MM.1S (cell line): ENCODE results near the gene RTP5.

ENCODE experiments used
- DNase-seq: peaks from one replicate; pipeline ENCODE4 v3.0.0-alpha.2; 2015
- H2AFZ ChIP-seq: fragments of 300-600 bp; sonication (generic); 2 replicates; pipeline ENCODE4 v1.6.0; 2016; ENCODE audit warnings: antibody characterized with exemption, low read length
- H3F3A ChIP-seq: fragments of 300-600 bp; sonication (generic); 2 replicates; pipeline ENCODE4 v1.6.1; 2016; ENCODE audit warnings: mild to moderate bottlenecking, antibody characterized with exemption, low read length, moderate library complexity, mixed read lengths; ENCODE audit not compliant: insufficient read depth
- H3K27ac ChIP-seq: fragments of 300-600 bp; sonication (generic); 2 replicates; pipeline ENCODE4 v1.5.1; 2016; ENCODE audit warnings: mild to moderate bottlenecking, low read length
- H3K27me3 ChIP-seq: fragments of 300-600 bp; sonication (generic); replicated peaks from 2 replicates; pipeline ENCODE4 v1.6.0; 2016; ENCODE audit warnings: low read length; ENCODE audit not compliant: insufficient read depth
- H3K36me3 ChIP-seq: fragments of 300-600 bp; sonication (generic); replicated peaks from 2 replicates; pipeline ENCODE4 v1.6.1; 2016; ENCODE audit warnings: mild to moderate bottlenecking, low read length, mixed read lengths; ENCODE audit not compliant: insufficient read depth
- H3K4me1 ChIP-seq: fragments of 300-600 bp; sonication (generic); 2 replicates; pipeline ENCODE4 v1.6.1; 2016; ENCODE audit warnings: low read length, mixed read lengths
- H3K4me2 ChIP-seq: fragments of 300-600 bp; sonication (generic); 2 replicates; pipeline ENCODE4 v1.6.0; 2016; ENCODE audit warnings: low read depth, low read length
- H3K4me3 ChIP-seq: fragments of 300-600 bp; sonication (generic); 2 replicates; pipeline ENCODE4 v1.5.1; 2016; ENCODE audit warnings: low read length, mixed read lengths
- H3K79me2 ChIP-seq: fragments of 300-600 bp; sonication (generic); 2 replicates; pipeline ENCODE4 v1.6.1; 2016; ENCODE audit warnings: mixed run types, low read length, mixed read lengths
- H3K9ac ChIP-seq: fragments of 300-600 bp; sonication (generic); 2 replicates; pipeline ENCODE4 v1.6.1; 2016; ENCODE audit warnings: low read length, mixed read lengths
- H3K9me2 ChIP-seq: fragments of 300-600 bp; sonication (generic); replicated peaks from 2 replicates; pipeline ENCODE4 v1.6.1; 2016; ENCODE audit warnings: mild to moderate bottlenecking, low read length, mixed read lengths; ENCODE audit not compliant: insufficient read depth
- H3K9me3 ChIP-seq: fragments of 300-600 bp; sonication (generic); replicated peaks from 2 replicates; pipeline ENCODE4 v1.6.1; 2016; ENCODE audit warnings: mild to moderate bottlenecking, low read length, mixed read lengths; ENCODE audit not compliant: insufficient read depth
- H4K20me1 ChIP-seq: fragments of 300-600 bp; sonication (generic); 2 replicates; pipeline ENCODE4 v1.6.1; 2016; ENCODE audit warnings: mild to moderate bottlenecking, low read length, moderate library complexity, mixed read lengths; ENCODE audit not compliant: insufficient read depth
- EZH2 ChIP-seq: fragments of 300-600 bp; sonication (generic); optimal IDR thresholded peaks from 2 replicates; pipeline ENCODE3; 2017; ENCODE audit warnings: low read depth, mild to moderate bottlenecking, antibody characterized with exemption, low read length, mixed read lengths
- EZH2phosphoT487 ChIP-seq: fragments of 300-600 bp; sonication (generic); IDR thresholded peaks from 2 replicates; pipeline ENCODE4 v1.6.1; 2018; ENCODE audit warnings: antibody characterized with exemption, low read length
- TF ChIP-seq, protein P1 (sequence below): fragments of 300-600 bp; sonication (generic); IDR thresholded peaks from 2 replicates; pipeline ENCODE4 v1.5.1; 2016; ENCODE audit warnings: antibody characterized with exemption, low read length, mixed read lengths

Gene RTP5

DNA sequence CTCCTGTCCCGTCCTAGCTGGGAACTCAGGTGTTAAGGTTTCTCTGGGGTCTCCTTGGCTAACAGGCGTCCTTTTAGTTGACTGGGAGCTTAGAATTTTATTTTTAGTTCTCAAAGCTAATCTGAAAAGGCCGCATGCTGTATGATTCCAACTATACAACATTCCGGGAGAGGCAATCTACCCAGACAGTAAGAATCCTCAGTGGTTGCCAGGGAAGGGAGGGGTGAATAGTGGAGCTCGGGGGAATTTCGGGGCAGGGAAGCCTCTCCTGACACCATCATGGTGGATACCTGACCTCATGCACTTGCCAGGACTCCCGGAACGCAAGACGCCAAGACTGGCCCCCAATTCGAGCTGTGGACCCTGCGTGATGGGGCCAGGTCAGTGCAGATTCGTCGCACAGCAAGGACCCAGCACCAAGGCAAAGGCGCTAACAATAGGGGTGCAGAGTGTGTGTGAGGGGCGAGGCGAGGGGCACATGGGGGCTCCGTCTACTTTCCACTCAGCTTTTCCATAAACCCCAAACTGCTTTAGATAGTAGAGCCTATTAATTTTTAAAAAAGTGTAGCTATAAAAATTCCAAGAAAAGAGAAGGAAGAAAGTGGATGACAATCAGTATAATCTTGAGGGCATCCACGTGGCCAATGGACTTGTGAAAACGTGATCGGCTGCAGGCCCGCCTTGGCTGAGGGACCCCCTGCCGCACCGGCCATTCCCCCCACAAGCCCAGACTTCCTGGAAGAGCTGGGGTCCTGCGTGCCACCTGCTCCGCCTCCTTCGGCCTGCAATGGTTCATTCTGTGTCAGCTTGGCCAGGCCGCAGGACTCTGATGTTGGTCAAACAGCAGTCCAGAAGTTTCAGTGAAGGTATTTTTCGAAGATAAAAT lies 28.1 kb upstream of the RTP5 start:
- DNase-seq: no peak
- Histone ChIP-seq H4K20me1 (no peaks in the 10 kb centered on the region), H3K27ac (no peak overlapping the region), H3K9me2 (no peaks in the 10 kb centered on the region), H3K36me3 (no peaks in the 10 kb centered on the region), H3F3A (0 out of 2 replicates have a peak, but pooled peaks cover 4% of the 10 kb centered on the region), H3K4me2 (no peak overlapping the region), H3K79me2 (no peaks in the 10 kb centered on the region), H3K9ac (no peak overlapping the region), H2AFZ (no peak overlapping the region), H3K9me3 (no peaks in the 10 kb centered on the region), H3K27me3 (peaks cover 42% of the 10 kb centered on the region), H3K4me3 (no peak overlapping the region), H3K4me1 (no peaks in the 10 kb centered on the region)
- TF ChIP-seq EZH2phosphoT487 (no peak), EZH2 (no peak)
- TF ChIP-seq, protein P1, sequence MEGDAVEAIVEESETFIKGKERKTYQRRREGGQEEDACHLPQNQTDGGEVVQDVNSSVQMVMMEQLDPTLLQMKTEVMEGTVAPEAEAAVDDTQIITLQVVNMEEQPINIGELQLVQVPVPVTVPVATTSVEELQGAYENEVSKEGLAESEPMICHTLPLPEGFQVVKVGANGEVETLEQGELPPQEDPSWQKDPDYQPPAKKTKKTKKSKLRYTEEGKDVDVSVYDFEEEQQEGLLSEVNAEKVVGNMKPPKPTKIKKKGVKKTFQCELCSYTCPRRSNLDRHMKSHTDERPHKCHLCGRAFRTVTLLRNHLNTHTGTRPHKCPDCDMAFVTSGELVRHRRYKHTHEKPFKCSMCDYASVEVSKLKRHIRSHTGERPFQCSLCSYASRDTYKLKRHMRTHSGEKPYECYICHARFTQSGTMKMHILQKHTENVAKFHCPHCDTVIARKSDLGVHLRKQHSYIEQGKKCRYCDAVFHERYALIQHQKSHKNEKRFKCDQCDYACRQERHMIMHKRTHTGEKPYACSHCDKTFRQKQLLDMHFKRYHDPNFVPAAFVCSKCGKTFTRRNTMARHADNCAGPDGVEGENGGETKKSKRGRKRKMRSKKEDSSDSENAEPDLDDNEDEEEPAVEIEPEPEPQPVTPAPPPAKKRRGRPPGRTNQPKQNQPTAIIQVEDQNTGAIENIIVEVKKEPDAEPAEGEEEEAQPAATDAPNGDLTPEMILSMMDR: no peak

DNA sequence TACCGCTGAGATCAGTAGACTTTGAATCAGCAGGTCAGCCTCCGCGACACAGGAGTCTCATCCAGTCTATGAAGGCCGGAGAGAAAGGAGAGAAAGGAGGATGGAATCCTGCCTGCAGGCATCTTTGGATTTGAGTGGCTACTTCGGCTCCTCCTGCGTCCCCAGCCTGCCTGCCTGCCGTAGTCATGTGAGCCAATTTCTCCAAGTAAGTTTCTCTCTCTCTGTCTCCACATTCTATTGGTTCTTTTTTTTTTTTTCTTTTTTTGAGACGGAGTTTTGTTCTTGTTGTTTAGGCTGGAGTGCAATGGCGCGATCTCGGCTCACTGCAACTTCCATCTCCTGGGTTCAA lies 27.5 kb upstream of the RTP5 start:
- no peaks in the 10 kb centered on the region for H3K36me3 ChIP-seq
- H2AFZ ChIP-seq: no peak overlapping the region
- no peaks in the 10 kb centered on the region for H4K20me1 ChIP-seq
- TF ChIP-seq, protein P1: no peak
- TF ChIP-seq EZH2 (no peak), EZH2phosphoT487 (no peak)
- H3K27ac ChIP-seq: no peak overlapping the region
- no peak overlapping the region for H3K9ac ChIP-seq
- no peaks in the 10 kb centered on the region for H3K9me2 ChIP-seq
- no peaks in the 10 kb centered on the region for H3K79me2 ChIP-seq
- peaks cover 36% of the 10 kb centered on the region for H3K27me3 ChIP-seq
- no peak overlapping the region for H3K4me2 ChIP-seq
- H3K4me1 ChIP-seq: no peaks in the 10 kb centered on the region
- no peak overlapping the region for H3K4me3 ChIP-seq
- H3K9me3 ChIP-seq: no peaks in the 10 kb centered on the region
- DNase-seq: no peak
- H3F3A ChIP-seq: 0 out of 2 replicates have a peak, but pooled peaks cover 4% of the 10 kb centered on the region

DNA sequence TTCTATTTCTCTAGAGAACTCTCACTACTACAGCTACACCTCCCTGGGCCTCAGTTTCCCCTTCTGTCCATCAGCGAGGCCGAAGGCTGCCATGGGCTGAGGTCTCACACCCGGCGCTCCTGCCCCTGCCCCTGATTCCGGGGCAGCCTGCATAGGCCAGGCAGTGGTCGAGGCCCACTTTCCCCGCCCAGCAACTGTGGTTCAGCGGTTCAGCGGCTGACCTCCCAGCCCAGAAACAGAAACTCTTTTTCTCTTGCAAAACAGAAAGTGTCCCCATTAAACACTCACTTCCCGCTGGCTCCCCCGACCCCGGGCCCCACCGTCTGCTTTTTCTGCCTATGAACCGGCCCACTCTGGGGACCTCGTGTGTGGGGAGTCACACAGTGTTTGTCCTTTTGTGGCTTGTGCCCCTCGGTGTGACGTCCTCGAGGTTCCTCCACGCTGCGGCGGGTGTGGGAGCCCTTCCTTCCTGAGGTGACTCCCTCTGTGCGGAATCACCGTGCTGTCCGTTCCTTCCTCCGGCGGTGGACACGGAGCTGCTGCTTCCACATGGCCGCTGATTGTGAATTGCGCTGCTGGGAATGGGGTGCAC lies 26.8 kb upstream of the RTP5 start:
- H4K20me1 ChIP-seq: no peaks in the 10 kb centered on the region
- H3F3A ChIP-seq: 0 out of 2 replicates have a peak, but pooled peaks cover 4% of the 10 kb centered on the region
- peak overlapping the region; percentile 63 for H3K4me3 ChIP-seq
- TF ChIP-seq, protein P1: no peak
- TF ChIP-seq EZH2phosphoT487 (no peak), EZH2 (no peak)
- no peaks in the 10 kb centered on the region for H3K9me2 ChIP-seq
- peak; percentile 45 for DNase-seq
- no peaks in the 10 kb centered on the region for H3K79me2 ChIP-seq
- peak overlapping the region; percentile 36; the same call in 1 of the 2 replicates for H2AFZ ChIP-seq
- H3K9me3 ChIP-seq: no peaks in the 10 kb centered on the region
- peak overlapping the region; percentile 79 for H3K4me2 ChIP-seq
- H3K9ac ChIP-seq: no peak overlapping the region; the same call in 1 of the 2 replicates
- no peaks in the 10 kb centered on the region for H3K36me3 ChIP-seq
- H3K4me1 ChIP-seq: no peaks in the 10 kb centered on the region
- H3K27ac ChIP-seq: no peak overlapping the region
- peaks cover 29% of the 10 kb centered on the region for H3K27me3 ChIP-seq
